Liver (tissue), 9 donors: Measurements from ENCODE around the gene DLX5. TPM values are rescaled to one million over a fixed set of nuclear protein-coding genes. Genes with fewer than 3 reads are reported as not detected.

ENCODE experiments used
- DNase-seq: peaks from one replicate; pipeline ENCODE4 v3.0.0-alpha.2; 2017; ENCODE audit warnings: low spot score
- H3K27ac ChIP-seq, 2 donors: one replicate each; pipeline ENCODE4 v1.7.0; 2013; ENCODE audit warnings: inconsistent platforms in 2 of 2, low read length in 2 of 2, control low read depth in 1 of 2, low read depth in 1 of 2, mild to moderate bottlenecking in 1 of 2
- H3K27me3 ChIP-seq, 4 donors: one replicate each; pipeline versions ENCODE4 v1.6.1 to v1.7.0; 2013; ENCODE audit warnings: low read length in 3 of 4, inconsistent platforms in 1 of 4, mild to moderate bottlenecking in 1 of 4, moderate library complexity in 1 of 4; ENCODE audit not compliant: control insufficient read depth in 4 of 4, insufficient read depth in 4 of 4
- H3K36me3 ChIP-seq, 4 donors: one replicate each; pipeline versions ENCODE4 v1.6.1 to v1.7.0; 2013; ENCODE audit warnings: low read length in 3 of 4, mild to moderate bottlenecking in 3 of 4, low read depth in 1 of 4, moderate library complexity in 1 of 4; ENCODE audit not compliant: control insufficient read depth in 4 of 4, insufficient read depth in 3 of 4
- H3K4me1 ChIP-seq, 4 donors: one replicate each; pipeline versions ENCODE4 v1.6.1 to v1.7.0; 2013; ENCODE audit warnings: low read length in 3 of 4, mild to moderate bottlenecking in 3 of 4, moderate library complexity in 1 of 4; ENCODE audit not compliant: control insufficient read depth in 4 of 4, insufficient read depth in 4 of 4
- H3K4me3 ChIP-seq, 3 donors: one replicate each; pipeline versions ENCODE4 v1.6.1 to v1.7.0; 2013; ENCODE audit warnings: low read length in 3 of 3, control low read depth in 1 of 3, low read depth in 1 of 3, mild to moderate bottlenecking in 1 of 3
- H3K9ac ChIP-seq, 2 donors: one replicate each; pipeline ENCODE4 v1.7.0; 2013; ENCODE audit warnings: low read length in 2 of 2, mild to moderate bottlenecking in 2 of 2, moderate library complexity in 2 of 2, control low read depth in 1 of 2, low read depth in 1 of 2
- H3K9me3 ChIP-seq, 4 donors: one replicate each; pipeline versions ENCODE4 v1.6.1 to v1.7.0; 2013; ENCODE audit warnings: low read length in 3 of 4; ENCODE audit not compliant: control insufficient read depth in 4 of 4
- EGR1 ChIP-seq, 2 donors: IDR thresholded peaks; 2 replicates each; pipeline ENCODE4 v1.6.1; 2016 to 2018; ENCODE audit warnings: antibody characterized with exemption in 2 of 2, low read depth in 2 of 2
- FOXA1 ChIP-seq: IDR thresholded peaks from 2 replicates; pipeline ENCODE4 v1.6.1; 2016; ENCODE audit warnings: antibody characterized with exemption
- FOXA2 ChIP-seq: IDR thresholded peaks from 2 replicates; pipeline ENCODE4 v1.6.1; 2016; ENCODE audit warnings: antibody characterized with exemption
- GABPA ChIP-seq, 2 donors: IDR thresholded peaks in 1 of 2; conservative IDR thresholded peaks in 1 of 2; 2 replicates each; pipeline ENCODE4 v1.6.1; 2016; ENCODE audit warnings: antibody characterized with exemption in 2 of 2, mild to moderate bottlenecking in 1 of 2, moderate library complexity in 1 of 2
- HNF4A ChIP-seq, 2 donors: conservative IDR thresholded peaks; 2 replicates each; pipeline ENCODE4 v1.6.1; 2016; ENCODE audit warnings: antibody characterized with exemption in 2 of 2, mild to moderate bottlenecking in 2 of 2
- HNF4G ChIP-seq: IDR thresholded peaks from 2 replicates; pipeline ENCODE4 v1.6.1; 2016; ENCODE audit warnings: antibody characterized with exemption
- JUND ChIP-seq, 2 donors: IDR thresholded peaks; 2 replicates each; pipeline ENCODE4 v1.6.1; 2016; ENCODE audit warnings: antibody characterized with exemption in 2 of 2
- NR2F2 ChIP-seq: IDR thresholded peaks from 2 replicates; pipeline ENCODE4 v1.6.1; 2016; ENCODE audit warnings: antibody characterized with exemption
- RAD21 ChIP-seq, 2 donors: IDR thresholded peaks; 2 replicates each; pipeline ENCODE4 v1.6.1; 2016; ENCODE audit warnings: antibody characterized with exemption in 2 of 2, mild to moderate bottlenecking in 2 of 2
- RXRA ChIP-seq, 2 donors: IDR thresholded peaks; 2 replicates each; pipeline ENCODE4 v1.6.1; 2017 to 2018; ENCODE audit warnings: antibody characterized with exemption in 2 of 2, mild to moderate bottlenecking in 1 of 2
- SP1 ChIP-seq: IDR thresholded peaks from 2 replicates; pipeline ENCODE4 v1.6.1; 2018; ENCODE audit warnings: antibody characterized with exemption, mild to moderate bottlenecking
- TAF1 ChIP-seq: conservative IDR thresholded peaks from 2 replicates; pipeline ENCODE4 v1.6.1; 2016; ENCODE audit warnings: antibody characterized with exemption, mild to moderate bottlenecking
- YY1 ChIP-seq: IDR thresholded peaks from 2 replicates; pipeline ENCODE4 v1.6.1; 2016; ENCODE audit warnings: antibody characterized with exemption, mild to moderate bottlenecking
- WGBS: extraction: QIAGEN DNeasy Blood & Tissue Kit; methylation state at CpG from one replicate; pipeline ENCODE4 v1.1.7; 2013; 5-methylcytosine and 5-hydroxymethylcytosine counted together
- polyA plus RNA-seq, 2 donors: library from polyadenylated mRNA; stranded (reverse) in 1 of 2; unstranded in 1 of 2; fragments of 200-250 nt in 1 of 2; fragments of >200 nt in 1 of 2; fragmentation: Nextera tagmentation in 1 of 2; extraction: Ambion mirVana in 1 of 2; gene quantifications; one replicate each; pipeline versions ENCODE4 v1.2.1 to v1.2.3, GENCODE V29; 2013 to 2015
- total RNA-seq, 2 donors: library from RNA; depleted of rRNA; stranded (reverse); fragments of >200 nt; gene quantifications; one replicate each; pipeline ENCODE4 v1.2.3, GENCODE V29; 2014
- TF ChIP-seq, protein P1 (sequence below): IDR thresholded peaks from 2 replicates; pipeline ENCODE4 v1.6.1; 2016; ENCODE audit warnings: antibody characterized with exemption, mild to moderate bottlenecking
- TF ChIP-seq, protein P2 (sequence below): IDR thresholded peaks from 2 replicates; pipeline ENCODE4 v1.6.1; 2016; ENCODE audit warnings: antibody characterized with exemption
- TF ChIP-seq, protein P3 (sequence below): fragments of 150-350 bp; IDR thresholded peaks from 2 replicates; pipeline ENCODE4 v1.5.1; 2017; ENCODE audit warnings: improper control_type of control experiment, low read depth, low read length; ENCODE audit not compliant: missing input control
- TF ChIP-seq, protein P4 (sequence below): IDR thresholded peaks from 2 replicates; pipeline ENCODE4 v1.6.1; 2016; ENCODE audit warnings: antibody characterized with exemption
- TF ChIP-seq, protein P5 (sequence below): IDR thresholded peaks from 2 replicates; pipeline ENCODE4 v1.6.1; 2016; ENCODE audit warnings: antibody characterized with exemption
- donor health status: healthy.
- donor health status: healthy.
- donor health status: healthy.
- donor health status: healthy.
- donor health status: healthy.

DLX5 gene
- total and polyA plus RNA-seq, 4 donors, result not detected

DNA sequence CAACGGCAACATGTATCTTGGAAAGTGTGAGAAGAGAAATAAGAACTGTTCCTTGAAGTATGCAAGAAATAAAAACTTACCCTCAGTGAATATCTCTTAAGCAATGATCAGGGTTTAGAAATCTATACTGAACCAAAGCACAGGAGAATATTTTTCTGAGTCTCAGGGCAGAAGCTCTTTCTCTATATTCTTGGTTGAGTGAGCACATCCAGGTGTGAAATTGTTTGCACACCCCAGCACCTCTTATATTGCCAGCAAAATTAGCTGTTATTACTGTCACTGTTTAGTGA is 10.8 kb downstream of the DLX5 start:
- Histone ChIP-seq H3K4me1 (peaks cover 2 to 11% (median 5%) of the 10 kb centered on the region in 4 donors), H3K27me3 (peaks cover 7 to 50% (median 26%) of the 10 kb centered on the region in 4 donors), H3K9ac (no peak overlapping the region), H3K4me3 (no peak overlapping the region), H3K36me3 (no peaks in the 10 kb centered on the region), H3K27ac (no peak overlapping the region), H3K9me3 (peaks cover 0 to 3% (median 0%) of the 10 kb centered on the region in 4 donors)
- TF ChIP-seq JUND (IDR thresholded peaks at IDR 0.05) (no peak), EGR1 (IDR thresholded peaks at IDR 0.05; ENCODE audit: low read depth in 2 of 2) (no peak), FOXA2 (no peak), RXRA (IDR thresholded peaks at IDR 0.05) (no peak), HNF4G (no peak), YY1 (no peak), GABPA (IDR thresholded peaks at IDR 0.05 in 1 of 2, conservative IDR thresholded peaks at IDR 0.05 in 1 of 2) (no peak), HNF4A (conservative IDR thresholded peaks at IDR 0.05) (no peak), NR2F2 (no peak), SP1 (no peak), RAD21 (IDR thresholded peaks at IDR 0.05) (no peak), FOXA1 (no peak)
- TF ChIP-seq, protein P1, sequence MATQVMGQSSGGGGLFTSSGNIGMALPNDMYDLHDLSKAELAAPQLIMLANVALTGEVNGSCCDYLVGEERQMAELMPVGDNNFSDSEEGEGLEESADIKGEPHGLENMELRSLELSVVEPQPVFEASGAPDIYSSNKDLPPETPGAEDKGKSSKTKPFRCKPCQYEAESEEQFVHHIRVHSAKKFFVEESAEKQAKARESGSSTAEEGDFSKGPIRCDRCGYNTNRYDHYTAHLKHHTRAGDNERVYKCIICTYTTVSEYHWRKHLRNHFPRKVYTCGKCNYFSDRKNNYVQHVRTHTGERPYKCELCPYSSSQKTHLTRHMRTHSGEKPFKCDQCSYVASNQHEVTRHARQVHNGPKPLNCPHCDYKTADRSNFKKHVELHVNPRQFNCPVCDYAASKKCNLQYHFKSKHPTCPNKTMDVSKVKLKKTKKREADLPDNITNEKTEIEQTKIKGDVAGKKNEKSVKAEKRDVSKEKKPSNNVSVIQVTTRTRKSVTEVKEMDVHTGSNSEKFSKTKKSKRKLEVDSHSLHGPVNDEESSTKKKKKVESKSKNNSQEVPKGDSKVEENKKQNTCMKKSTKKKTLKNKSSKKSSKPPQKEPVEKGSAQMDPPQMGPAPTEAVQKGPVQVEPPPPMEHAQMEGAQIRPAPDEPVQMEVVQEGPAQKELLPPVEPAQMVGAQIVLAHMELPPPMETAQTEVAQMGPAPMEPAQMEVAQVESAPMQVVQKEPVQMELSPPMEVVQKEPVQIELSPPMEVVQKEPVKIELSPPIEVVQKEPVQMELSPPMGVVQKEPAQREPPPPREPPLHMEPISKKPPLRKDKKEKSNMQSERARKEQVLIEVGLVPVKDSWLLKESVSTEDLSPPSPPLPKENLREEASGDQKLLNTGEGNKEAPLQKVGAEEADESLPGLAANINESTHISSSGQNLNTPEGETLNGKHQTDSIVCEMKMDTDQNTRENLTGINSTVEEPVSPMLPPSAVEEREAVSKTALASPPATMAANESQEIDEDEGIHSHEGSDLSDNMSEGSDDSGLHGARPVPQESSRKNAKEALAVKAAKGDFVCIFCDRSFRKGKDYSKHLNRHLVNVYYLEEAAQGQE, result no peak
- TF ChIP-seq, protein P2, sequence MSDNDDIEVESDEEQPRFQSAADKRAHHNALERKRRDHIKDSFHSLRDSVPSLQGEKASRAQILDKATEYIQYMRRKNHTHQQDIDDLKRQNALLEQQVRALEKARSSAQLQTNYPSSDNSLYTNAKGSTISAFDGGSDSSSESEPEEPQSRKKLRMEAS, result no peak
- TF ChIP-seq, protein P3, sequence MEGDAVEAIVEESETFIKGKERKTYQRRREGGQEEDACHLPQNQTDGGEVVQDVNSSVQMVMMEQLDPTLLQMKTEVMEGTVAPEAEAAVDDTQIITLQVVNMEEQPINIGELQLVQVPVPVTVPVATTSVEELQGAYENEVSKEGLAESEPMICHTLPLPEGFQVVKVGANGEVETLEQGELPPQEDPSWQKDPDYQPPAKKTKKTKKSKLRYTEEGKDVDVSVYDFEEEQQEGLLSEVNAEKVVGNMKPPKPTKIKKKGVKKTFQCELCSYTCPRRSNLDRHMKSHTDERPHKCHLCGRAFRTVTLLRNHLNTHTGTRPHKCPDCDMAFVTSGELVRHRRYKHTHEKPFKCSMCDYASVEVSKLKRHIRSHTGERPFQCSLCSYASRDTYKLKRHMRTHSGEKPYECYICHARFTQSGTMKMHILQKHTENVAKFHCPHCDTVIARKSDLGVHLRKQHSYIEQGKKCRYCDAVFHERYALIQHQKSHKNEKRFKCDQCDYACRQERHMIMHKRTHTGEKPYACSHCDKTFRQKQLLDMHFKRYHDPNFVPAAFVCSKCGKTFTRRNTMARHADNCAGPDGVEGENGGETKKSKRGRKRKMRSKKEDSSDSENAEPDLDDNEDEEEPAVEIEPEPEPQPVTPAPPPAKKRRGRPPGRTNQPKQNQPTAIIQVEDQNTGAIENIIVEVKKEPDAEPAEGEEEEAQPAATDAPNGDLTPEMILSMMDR, result no peak
- TF ChIP-seq, protein P4, sequence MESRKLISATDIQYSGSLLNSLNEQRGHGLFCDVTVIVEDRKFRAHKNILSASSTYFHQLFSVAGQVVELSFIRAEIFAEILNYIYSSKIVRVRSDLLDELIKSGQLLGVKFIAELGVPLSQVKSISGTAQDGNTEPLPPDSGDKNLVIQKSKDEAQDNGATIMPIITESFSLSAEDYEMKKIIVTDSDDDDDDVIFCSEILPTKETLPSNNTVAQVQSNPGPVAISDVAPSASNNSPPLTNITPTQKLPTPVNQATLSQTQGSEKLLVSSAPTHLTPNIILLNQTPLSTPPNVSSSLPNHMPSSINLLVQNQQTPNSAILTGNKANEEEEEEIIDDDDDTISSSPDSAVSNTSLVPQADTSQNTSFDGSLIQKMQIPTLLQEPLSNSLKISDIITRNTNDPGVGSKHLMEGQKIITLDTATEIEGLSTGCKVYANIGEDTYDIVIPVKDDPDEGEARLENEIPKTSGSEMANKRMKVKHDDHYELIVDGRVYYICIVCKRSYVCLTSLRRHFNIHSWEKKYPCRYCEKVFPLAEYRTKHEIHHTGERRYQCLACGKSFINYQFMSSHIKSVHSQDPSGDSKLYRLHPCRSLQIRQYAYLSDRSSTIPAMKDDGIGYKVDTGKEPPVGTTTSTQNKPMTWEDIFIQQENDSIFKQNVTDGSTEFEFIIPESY, result no peak
- WGBS, result 25% methylated on average over 1 of the region's 1 CpG
- no peak for DNase-seq

DNA sequence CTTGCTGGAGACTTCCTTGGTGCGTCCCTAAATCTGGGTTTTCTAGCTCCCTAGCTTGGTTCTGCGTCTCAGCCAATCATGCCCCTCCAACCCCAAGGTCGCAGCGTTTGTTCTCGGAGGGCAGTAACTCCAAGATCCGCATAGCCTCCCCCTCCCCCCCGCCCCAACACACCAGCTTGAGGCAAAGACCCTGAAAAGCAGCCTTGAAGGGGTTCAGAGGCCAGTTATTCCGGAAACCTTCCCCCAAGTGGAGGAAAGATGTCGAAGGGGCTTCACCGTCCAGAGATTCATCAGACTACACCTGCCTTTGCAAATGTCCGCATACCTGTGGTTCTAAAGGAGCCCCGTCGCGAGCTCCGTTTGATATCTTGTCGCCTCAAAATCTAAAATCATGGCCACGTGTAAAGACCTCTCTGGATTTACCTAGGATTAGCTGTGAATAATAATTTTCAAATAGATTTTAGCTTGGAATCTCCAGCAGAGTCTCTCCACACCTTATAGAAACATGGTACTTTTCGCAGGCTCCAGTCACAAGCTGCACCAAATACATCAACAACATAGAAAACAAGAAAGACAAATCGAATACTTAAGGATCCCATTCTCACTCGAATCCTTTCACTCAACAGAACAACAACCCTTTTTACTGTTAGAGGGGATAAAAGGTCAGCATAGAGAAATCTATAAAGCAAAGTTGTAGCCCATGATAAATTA is 11.3 kb downstream of the DLX5 start:
- Histone ChIP-seq H3K4me3 (no peak overlapping the region), H3K27me3 (peaks cover 7 to 53% (median 28%) of the 10 kb centered on the region in 4 donors), H3K9me3 (peaks cover 0 to 3% (median 0%) of the 10 kb centered on the region in 4 donors), H3K27ac (no peak overlapping the region), H3K4me1 (peaks cover under 1 to 10% (median 5%) of the 10 kb centered on the region in 4 donors), H3K36me3 (no peaks in the 10 kb centered on the region), H3K9ac (no peak overlapping the region)
- WGBS, result 9% methylated on average over 20 of the region's 20 CpGs
- TF ChIP-seq JUND (IDR thresholded peaks at IDR 0.05), result no peak
- no peak for TF ChIP-seq HNF4A (conservative IDR thresholded peaks at IDR 0.05)
- no peak for TF ChIP-seq GABPA (IDR thresholded peaks at IDR 0.05 in 1 of 2, conservative IDR thresholded peaks at IDR 0.05 in 1 of 2)
- TF ChIP-seq, protein P5, sequence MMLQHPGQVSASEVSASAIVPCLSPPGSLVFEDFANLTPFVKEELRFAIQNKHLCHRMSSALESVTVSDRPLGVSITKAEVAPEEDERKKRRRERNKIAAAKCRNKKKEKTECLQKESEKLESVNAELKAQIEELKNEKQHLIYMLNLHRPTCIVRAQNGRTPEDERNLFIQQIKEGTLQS, result no peak
- no peak for TF ChIP-seq RXRA (IDR thresholded peaks at IDR 0.05)
- TF ChIP-seq, protein P4, result no peak
- TF ChIP-seq RAD21 (IDR thresholded peaks at IDR 0.05), result no peak
- no peak for TF ChIP-seq EGR1 (IDR thresholded peaks at IDR 0.05; ENCODE audit: low read depth in 2 of 2)
- TF ChIP-seq YY1, result no peak
- TF ChIP-seq NR2F2, result no peak
- TF ChIP-seq FOXA2, result no peak
- TF ChIP-seq, protein P3, result no peak
- TF ChIP-seq TAF1, result no peak
- TF ChIP-seq HNF4G, result no peak
- TF ChIP-seq, protein P2, result no peak
- no peak for DNase-seq
